H9 (cell line): Measurements from ENCODE around the gene SBK3. TPM values are rescaled to one million over a fixed set of nuclear protein-coding genes. Genes with fewer than 3 reads are reported as not detected.

Source experiments
- DNase-seq: peaks from one replicate; pipeline ENCODE4 v3.0.0-alpha.2; 2017
- H2AFZ ChIP-seq: one replicate; pipeline ENCODE4 v1.6.1; 2013; ENCODE audit warnings: mild to moderate bottlenecking, low read length, control low read depth, moderate library complexity
- H2AK5ac ChIP-seq: 2 replicates; pipeline ENCODE4 v1.6.1; 2013; ENCODE audit warnings: low read length, control low read depth, mixed read lengths; ENCODE audit not compliant: insufficient read length
- H2BK120ac ChIP-seq: one replicate; pipeline ENCODE4 v1.6.1; 2013; ENCODE audit warnings: low read depth, mild to moderate bottlenecking, low read length, control low read depth, inconsistent platforms; ENCODE audit not compliant: poor library complexity, severe bottlenecking
- H2BK12ac ChIP-seq: 2 replicates; pipeline ENCODE4 v1.6.1; 2013; ENCODE audit warnings: low read length, control low read depth, mixed read lengths, low read depth; ENCODE audit not compliant: insufficient read length
- H2BK15ac ChIP-seq: 2 replicates; pipeline ENCODE4 v1.6.1; 2013; ENCODE audit warnings: low read depth, low read length, control low read depth
- H2BK20ac ChIP-seq: one replicate; pipeline ENCODE4 v1.6.1; 2013; ENCODE audit warnings: low read depth, mild to moderate bottlenecking, low read length, control low read depth, inconsistent platforms; ENCODE audit not compliant: poor library complexity, severe bottlenecking
- H2BK5ac ChIP-seq: 2 replicates; pipeline ENCODE4 v1.6.1; 2013; ENCODE audit warnings: low read length, control low read depth, mixed read lengths; ENCODE audit not compliant: insufficient read length
- H3K14ac ChIP-seq: 2 replicates; pipeline ENCODE4 v1.6.1; 2013; ENCODE audit warnings: low read length, control low read depth; ENCODE audit not compliant: insufficient read depth
- H3K18ac ChIP-seq: 2 replicates; pipeline ENCODE4 v1.6.1; 2013; ENCODE audit warnings: low read depth, mild to moderate bottlenecking, mixed read lengths, low read length, control low read depth; ENCODE audit not compliant: insufficient read length
- H3K23ac ChIP-seq: 2 replicates; pipeline ENCODE4 v1.6.1; 2013; ENCODE audit warnings: low read length, control low read depth, mixed read lengths, low read depth; ENCODE audit not compliant: insufficient read length
- H3K23me2 ChIP-seq: 2 replicates; pipeline ENCODE4 v1.6.1; 2013; ENCODE audit warnings: low read depth, mild to moderate bottlenecking, mixed read lengths, low read length, control low read depth; ENCODE audit not compliant: insufficient read length, poor library complexity, severe bottlenecking
- H3K27ac ChIP-seq: 2 replicates; pipeline ENCODE4 v1.5.1; 2013; ENCODE audit warnings: low read length, control low read depth, mixed read lengths, low read depth; ENCODE audit not compliant: insufficient read length
- H3K27me3 ChIP-seq: 2 replicates; pipeline ENCODE4 v1.6.1; 2013; ENCODE audit warnings: low read length, control low read depth, inconsistent platforms; ENCODE audit not compliant: insufficient read depth
- H3K4ac ChIP-seq: 2 replicates; pipeline ENCODE4 v1.6.1; 2013; ENCODE audit warnings: low read depth, mild to moderate bottlenecking, control low read depth, inconsistent platforms, low read length, moderate library complexity
- H3K4me1 ChIP-seq: 2 replicates; pipeline ENCODE4 v1.6.1; 2013; ENCODE audit warnings: low read length, control low read depth, inconsistent platforms; ENCODE audit not compliant: insufficient read depth
- H3K4me2 ChIP-seq: 2 replicates; pipeline ENCODE4 v1.6.1; 2013; ENCODE audit warnings: low read length, control low read depth, mixed read lengths; ENCODE audit not compliant: insufficient read length, insufficient read depth
- H3K56ac ChIP-seq: 2 replicates; pipeline ENCODE4 v1.6.1; 2013; ENCODE audit warnings: low read depth, mild to moderate bottlenecking, mixed read lengths, low read length, control low read depth; ENCODE audit not compliant: insufficient read length
- H3K79me1 ChIP-seq: 2 replicates; pipeline ENCODE4 v1.6.1; 2013; ENCODE audit warnings: low read depth, mild to moderate bottlenecking, moderate library complexity, low read length, control low read depth, inconsistent platforms; ENCODE audit not compliant: insufficient read depth, poor library complexity, severe bottlenecking
- H3K79me2 ChIP-seq: 2 replicates; pipeline ENCODE4 v1.6.1; 2013; ENCODE audit warnings: low read length, control low read depth, inconsistent platforms; ENCODE audit not compliant: insufficient read depth
- H3K9ac ChIP-seq: 2 replicates; pipeline ENCODE4 v1.6.1; 2013; ENCODE audit warnings: low read length, control low read depth, mixed read lengths; ENCODE audit not compliant: insufficient read length; ENCODE audit errors: extremely low read depth
- H3K9me3 ChIP-seq: one replicate; pipeline ENCODE4 v1.6.1; 2013; ENCODE audit warnings: low read depth, low read length, inconsistent platforms; ENCODE audit not compliant: control insufficient read depth
- H3T11ph ChIP-seq: one replicate; pipeline ENCODE4 v1.6.1; 2013; ENCODE audit warnings: mild to moderate bottlenecking, low read length, control low read depth, inconsistent platforms
- H4K20me1 ChIP-seq: one replicate; pipeline ENCODE4 v1.6.1; 2013; ENCODE audit not compliant: control insufficient read depth, insufficient read length, insufficient read depth
- H4K5ac ChIP-seq: 2 replicates; pipeline ENCODE4 v1.6.1; 2013; ENCODE audit warnings: low read depth, mild to moderate bottlenecking, mixed read lengths, low read length, control low read depth; ENCODE audit not compliant: insufficient read length
- H4K8ac ChIP-seq: replicated peaks from 2 replicates; pipeline ENCODE4 v1.6.1; 2013; ENCODE audit warnings: low read length, control low read depth, mixed read lengths, low read depth; ENCODE audit not compliant: insufficient read length
- H4K91ac ChIP-seq: 2 replicates; pipeline ENCODE4 v1.6.1; 2013; ENCODE audit warnings: low read depth, mild to moderate bottlenecking, moderate library complexity, mixed read lengths, low read length, control low read depth; ENCODE audit not compliant: insufficient read length
- H3K27ac Mint-ChIP-seq, 3 experiments: 2 replicates in 2 of 3; 3 replicates in 1 of 3; pipeline ENCODE4 v1.8.0; 2020 to 2021; ENCODE audit warnings: mixed read lengths in 3 of 3, mild to moderate bottlenecking in 1 of 3, moderate library complexity in 1 of 3
- H3K27me3 Mint-ChIP-seq: 2 replicates; pipeline ENCODE4 v1.8.0; 2021; ENCODE audit warnings: low read depth, mild to moderate bottlenecking, moderate library complexity, mixed read lengths
- H3K36me3 Mint-ChIP-seq, 3 experiments: 2 replicates in 2 of 3; 3 replicates in 1 of 3; pipeline ENCODE4 v1.8.0; 2020 to 2021; ENCODE audit warnings: low read depth in 3 of 3, mixed read lengths in 3 of 3; ENCODE audit not compliant: insufficient read depth in 1 of 3
- H3K4me1 Mint-ChIP-seq, 2 experiments: 2 replicates each; pipeline ENCODE4 v1.8.0; 2020; ENCODE audit warnings: mixed read lengths in 2 of 2
- H3K4me3 Mint-ChIP-seq, 2 experiments: 2 replicates in 1 of 2; 3 replicates in 1 of 2; pipeline ENCODE4 v1.8.0; 2020 to 2021; ENCODE audit warnings: mild to moderate bottlenecking in 2 of 2, mixed read lengths in 2 of 2, moderate library complexity in 1 of 2
- H3K9me3 Mint-ChIP-seq, 2 experiments: 2 replicates in 1 of 2; 3 replicates in 1 of 2; pipeline ENCODE4 v1.8.0; 2020; ENCODE audit warnings: mild to moderate bottlenecking in 2 of 2, mixed read lengths in 2 of 2, moderate library complexity in 1 of 2
- CTCF ChIP-seq: fragments of 200-600 bp; sonication (generic); conservative IDR thresholded peaks from 3 replicates; pipeline ENCODE4 v1.8.0; 2021; ENCODE audit warnings: antibody characterized with exemption, mild to moderate bottlenecking
- WGBS: extraction: QIAGEN DNeasy Blood & Tissue Kit; methylation state at CpG from one replicate; pipeline ENCODE4 v1.1.7; 2013; ENCODE audit warnings: missing lambda C conversion rate, low lambda C conversion rate, mixed read lengths; ENCODE audit not compliant: insufficient read length; ENCODE audit errors: extremely low coverage; 5-methylcytosine and 5-hydroxymethylcytosine counted together
- total RNA-seq: library from RNA; stranded (reverse); gene quantifications from 2 replicates; pipeline ENCODE4 v1.2.1, GENCODE V29; 2021

The SBK3 gene
- total RNA-seq, 1 experiment from 2014 or later: 0.70 TPM

DNA sequence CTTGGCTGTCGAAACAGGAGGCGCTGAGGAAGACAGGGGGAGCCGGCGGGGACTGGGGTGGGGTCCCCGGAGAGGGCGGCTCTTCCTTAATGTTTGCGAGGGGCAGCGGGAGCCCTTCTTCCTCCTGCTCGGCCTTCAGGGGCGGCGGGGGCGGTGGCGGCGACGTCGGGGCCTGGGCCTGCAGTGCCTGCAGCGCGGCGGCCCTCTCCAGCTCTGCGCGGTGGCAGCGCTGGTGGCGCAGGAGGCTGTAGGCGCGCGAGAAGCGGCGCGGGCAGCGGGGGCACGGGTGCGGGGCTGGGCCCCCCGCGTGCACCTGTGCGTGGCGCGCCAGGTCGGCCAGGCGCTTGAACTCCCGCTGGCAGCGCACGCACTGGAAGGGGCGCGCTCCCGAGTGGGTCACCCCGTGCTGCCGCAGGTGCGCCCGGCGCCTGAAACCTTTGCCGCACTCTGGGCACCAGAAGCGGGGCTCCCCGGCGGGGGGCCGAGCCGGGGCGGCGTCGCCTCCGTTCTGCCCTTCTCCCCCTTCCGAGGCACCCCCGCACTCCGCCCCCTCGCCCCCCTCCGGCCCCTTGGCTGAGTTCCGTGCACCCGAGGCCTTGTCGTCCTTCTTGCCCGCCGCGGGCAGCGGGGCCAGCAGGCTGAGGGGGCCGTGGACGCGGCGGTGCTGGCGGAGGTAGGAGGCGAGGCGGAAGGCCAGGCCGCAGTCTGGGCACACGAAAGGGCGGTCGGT, 32.9 kb upstream of the SBK3 start:
- no peaks in the 10 kb centered on the region; the same call in 1 of the 2 replicates for H3K27me3 Mint-ChIP-seq
- H2BK5ac ChIP-seq: no peak overlapping the region

More for the DNA sequence above, 32.9 kb upstream of the SBK3 start:
- Histone ChIP-seq H2BK12ac (no peak overlapping the region), H3K18ac (no peak overlapping the region), H3K4ac (no peak overlapping the region), H2AFZ (no peak overlapping the region), H3K27me3 (no peaks in the 10 kb centered on the region), H3K79me2 (peaks cover 1% of the 10 kb centered on the region; the same call in 1 of the 2 replicates), H3K23me2 (no peaks in the 10 kb centered on the region), H2AK5ac (no peak overlapping the region), H4K5ac (no peak overlapping the region), H2BK120ac (no peak overlapping the region), H4K20me1 (no peaks in the 10 kb centered on the region), H3K4me1 (no peaks in the 10 kb centered on the region), H3K14ac (no peak overlapping the region), H3K23ac (no peak overlapping the region), H3K79me1 (peaks cover 3% of the 10 kb centered on the region), H4K91ac (no peak overlapping the region), H3K27ac (no peak overlapping the region), H2BK15ac (no peak overlapping the region), H3T11ph (no peak overlapping the region), H4K8ac (no peak overlapping the region), H3K4me2 (no peak overlapping the region), H3K56ac (no peak overlapping the region), H3K9ac (no peak overlapping the region), H2BK20ac (no peak overlapping the region), H3K9me3 (no peaks in the 10 kb centered on the region)
- Mint-ChIP-seq H3K4me3 (no peak overlapping the region), H3K4me1 (peaks cover 9 to 15% of the 10 kb centered on the region in 2 experiments), H3K9me3 (no peaks in the 10 kb centered on the region), H3K27ac (no peak overlapping the region), H3K36me3 (peaks cover 9 to 25% (median 19%) of the 10 kb centered on the region in 3 experiments)
- no CpG with 5 or more reads among the region's 83 CpGs for WGBS
- no peak for TF ChIP-seq CTCF
- DNase-seq: no peak
